ENCODE results near the gene CDH3. TPM values are rescaled to one million over a fixed set of nuclear protein-coding genes. Genes with fewer than 3 reads are reported as not detected.

The CDH3 gene
- total and polyA plus RNA-seq, 2 donors (not counting 1 experiment from before 2014, with no cell fraction given), result 0.14 TPM; not detected in 1

DNA sequence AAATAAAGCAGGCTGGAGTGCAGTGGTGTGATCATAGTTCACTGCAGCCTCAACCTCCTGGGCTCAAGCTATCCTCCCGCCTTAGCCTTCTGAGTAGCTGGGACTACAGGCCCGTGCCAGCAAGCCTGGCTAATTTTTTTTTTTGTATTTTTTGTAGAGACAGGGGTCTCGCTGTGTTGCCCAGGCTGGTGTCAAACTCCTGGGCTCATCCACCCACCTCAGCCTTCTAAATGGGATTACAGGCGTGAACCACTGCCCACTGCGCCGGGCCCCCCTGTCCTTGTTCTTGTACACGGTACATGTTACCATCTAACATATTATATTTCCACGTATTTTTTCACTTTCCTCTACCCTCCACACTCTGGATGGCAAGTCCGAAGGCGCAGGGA, 3.1 kb upstream of the CDH3 start:
- Histone ChIP-seq H3K4me1 (ENCODE audit: control insufficient read depth, extremely low read depth, insufficient read depth, low read length) (no peaks in the 10 kb centered on the region), H3K4me2 (ENCODE audit: extremely low read depth, insufficient read depth, low read length) (no peak overlapping the region), H3K36me3 (ENCODE audit: control insufficient read depth, insufficient read depth, low read length) (no peaks in the 10 kb centered on the region), H3K79me2 (ENCODE audit: control insufficient read depth, insufficient read depth, low read length) (no peaks in the 10 kb centered on the region), H3K27ac (ENCODE audit: insufficient read depth, low read length) (no peak overlapping the region), H4K20me1 (ENCODE audit: control insufficient read depth, extremely low read depth, insufficient read depth, low read length) (no peaks in the 10 kb centered on the region), H2AFZ (ENCODE audit: low read length) (no peak overlapping the region), H3K27me3 (ENCODE audit: control insufficient read depth, insufficient read depth, low read length) (peaks cover 20% of the 10 kb centered on the region), H3K4me3 (replicated peaks in 1 of 4; ENCODE audit: control extremely low read depth in 1 of 4, insufficient read depth in 1 of 4, low read depth in 3 of 4, low read length in 4 of 4) (no peak overlapping the region), H3K9ac (ENCODE audit: insufficient read depth, low read length) (no peak overlapping the region), H3K9me3 (ENCODE audit: control insufficient read depth, insufficient read depth, low read depth, low read length) (no peaks in the 10 kb centered on the region)
- no peak for TF ChIP-seq EZH2 (IDR thresholded peaks at IDR 0.05; ENCODE audit: low read length, missing control alignments)
- TF ChIP-seq, protein P1, sequence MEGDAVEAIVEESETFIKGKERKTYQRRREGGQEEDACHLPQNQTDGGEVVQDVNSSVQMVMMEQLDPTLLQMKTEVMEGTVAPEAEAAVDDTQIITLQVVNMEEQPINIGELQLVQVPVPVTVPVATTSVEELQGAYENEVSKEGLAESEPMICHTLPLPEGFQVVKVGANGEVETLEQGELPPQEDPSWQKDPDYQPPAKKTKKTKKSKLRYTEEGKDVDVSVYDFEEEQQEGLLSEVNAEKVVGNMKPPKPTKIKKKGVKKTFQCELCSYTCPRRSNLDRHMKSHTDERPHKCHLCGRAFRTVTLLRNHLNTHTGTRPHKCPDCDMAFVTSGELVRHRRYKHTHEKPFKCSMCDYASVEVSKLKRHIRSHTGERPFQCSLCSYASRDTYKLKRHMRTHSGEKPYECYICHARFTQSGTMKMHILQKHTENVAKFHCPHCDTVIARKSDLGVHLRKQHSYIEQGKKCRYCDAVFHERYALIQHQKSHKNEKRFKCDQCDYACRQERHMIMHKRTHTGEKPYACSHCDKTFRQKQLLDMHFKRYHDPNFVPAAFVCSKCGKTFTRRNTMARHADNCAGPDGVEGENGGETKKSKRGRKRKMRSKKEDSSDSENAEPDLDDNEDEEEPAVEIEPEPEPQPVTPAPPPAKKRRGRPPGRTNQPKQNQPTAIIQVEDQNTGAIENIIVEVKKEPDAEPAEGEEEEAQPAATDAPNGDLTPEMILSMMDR (conservative IDR thresholded peaks at IDR 0.05 in 1 of 2, IDR thresholded peaks at IDR 0.05 in 1 of 2; ENCODE audit: low read depth in 1 of 2, low read length in 2 of 2), result no peak
- DNase-seq (ENCODE audit: low read depth in 2 of 2), result no peak

DNA sequence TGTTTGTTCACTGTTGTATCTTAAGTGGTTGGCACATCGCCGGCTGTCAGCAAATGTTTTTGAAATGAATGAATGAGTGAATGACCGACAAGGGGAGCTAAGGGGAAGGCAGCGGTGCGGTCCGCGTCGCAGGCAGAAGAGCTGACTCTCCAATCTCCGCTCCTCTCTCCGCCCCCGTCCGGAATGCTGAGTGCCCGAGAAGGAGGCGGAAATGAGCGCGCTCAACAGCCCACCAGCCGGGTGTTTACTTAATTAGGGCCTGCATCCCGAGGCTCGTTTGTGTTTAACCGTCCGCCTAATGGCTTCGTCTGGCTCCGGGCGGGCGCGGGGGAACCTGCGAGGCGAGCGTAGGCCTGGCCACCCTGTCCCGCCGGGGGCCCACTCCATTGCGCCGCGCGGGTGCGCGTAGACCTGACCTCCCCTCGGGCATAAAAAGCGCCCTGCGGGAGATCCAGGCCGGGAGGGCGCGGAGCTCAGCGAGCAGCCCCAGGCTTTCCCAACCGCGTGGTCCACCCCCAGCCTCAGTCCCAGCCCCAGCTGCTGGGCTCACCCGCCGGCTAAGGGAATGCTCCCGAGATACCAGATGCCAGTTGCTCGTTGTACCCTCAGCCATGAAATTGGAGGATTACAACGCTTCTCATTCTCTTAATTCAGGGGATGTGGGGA, 2.5 kb upstream of the CDH3 start:
- Histone ChIP-seq H3K36me3 (ENCODE audit: control insufficient read depth, insufficient read depth, low read length) (no peaks in the 10 kb centered on the region), H3K9ac (ENCODE audit: insufficient read depth, low read length) (no peak overlapping the region), H3K27me3 (ENCODE audit: control insufficient read depth, insufficient read depth, low read length) (peaks cover 25% of the 10 kb centered on the region), H3K27ac (ENCODE audit: insufficient read depth, low read length) (no peak overlapping the region), H3K79me2 (ENCODE audit: control insufficient read depth, insufficient read depth, low read length) (no peaks in the 10 kb centered on the region), H3K4me1 (ENCODE audit: control insufficient read depth, extremely low read depth, insufficient read depth, low read length) (no peaks in the 10 kb centered on the region), H4K20me1 (ENCODE audit: control insufficient read depth, extremely low read depth, insufficient read depth, low read length) (no peaks in the 10 kb centered on the region), H3K4me2 (ENCODE audit: extremely low read depth, insufficient read depth, low read length) (peak overlapping the region; percentile 35), H2AFZ (ENCODE audit: low read length) (no peak overlapping the region), H3K9me3 (ENCODE audit: control insufficient read depth, insufficient read depth, low read depth, low read length) (no peaks in the 10 kb centered on the region), H3K4me3 (replicated peaks in 1 of 4; ENCODE audit: control extremely low read depth in 1 of 4, insufficient read depth in 1 of 4, low read depth in 3 of 4, low read length in 4 of 4) (peak overlapping the region in 1 of 4 experiments; percentile 4)
- DNase-seq (ENCODE audit: low read depth in 2 of 2), result peak in 1 of 2 donors; percentile 64
- TF ChIP-seq, protein P1 (conservative IDR thresholded peaks at IDR 0.05 in 1 of 2, IDR thresholded peaks at IDR 0.05 in 1 of 2; ENCODE audit: low read depth in 1 of 2, low read length in 2 of 2), result no peak
- no peak for TF ChIP-seq EZH2 (IDR thresholded peaks at IDR 0.05; ENCODE audit: low read length, missing control alignments)

DNA sequence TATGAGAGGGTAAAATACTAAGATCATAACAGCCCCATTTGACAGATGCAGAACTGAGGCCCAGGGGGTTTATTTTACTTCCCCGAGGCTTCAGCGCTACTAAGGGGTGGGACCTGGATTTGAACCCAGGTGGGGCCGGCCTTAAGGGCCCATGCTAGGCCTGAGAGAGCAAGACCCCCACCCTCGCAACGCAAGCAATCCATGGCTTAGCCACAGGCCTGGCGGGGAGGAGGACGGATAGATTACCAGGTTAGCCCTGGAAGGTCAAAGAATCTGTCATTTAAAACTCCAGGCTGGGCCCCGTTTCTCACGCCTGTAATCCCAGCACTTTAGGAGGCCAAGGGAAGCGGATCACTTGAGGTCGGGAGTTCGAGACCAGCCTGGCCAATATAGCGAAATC, 1.9 kb upstream of the CDH3 start:
- H3K4me3 ChIP-seq (replicated peaks in 1 of 4; ENCODE audit: control extremely low read depth in 1 of 4, insufficient read depth in 1 of 4, low read depth in 3 of 4, low read length in 4 of 4), result no peak overlapping the region
- H3K9ac ChIP-seq (ENCODE audit: insufficient read depth, low read length), result no peak overlapping the region
- H3K27me3 ChIP-seq (ENCODE audit: control insufficient read depth, insufficient read depth, low read length), result peaks cover 25% of the 10 kb centered on the region
- no peaks in the 10 kb centered on the region for H3K36me3 ChIP-seq (ENCODE audit: control insufficient read depth, insufficient read depth, low read length)
- H3K27ac ChIP-seq (ENCODE audit: insufficient read depth, low read length), result no peak overlapping the region
- H4K20me1 ChIP-seq (ENCODE audit: control insufficient read depth, extremely low read depth, insufficient read depth, low read length), result no peaks in the 10 kb centered on the region
- DNase-seq (ENCODE audit: low read depth in 2 of 2), result no peak
- no peak for TF ChIP-seq EZH2 (IDR thresholded peaks at IDR 0.05; ENCODE audit: low read length, missing control alignments)
- TF ChIP-seq, protein P1 (conservative IDR thresholded peaks at IDR 0.05 in 1 of 2, IDR thresholded peaks at IDR 0.05 in 1 of 2; ENCODE audit: low read depth in 1 of 2, low read length in 2 of 2), result no peak
- no peaks in the 10 kb centered on the region for H3K79me2 ChIP-seq (ENCODE audit: control insufficient read depth, insufficient read depth, low read length)
- H3K9me3 ChIP-seq (ENCODE audit: control insufficient read depth, insufficient read depth, low read depth, low read length), result no peaks in the 10 kb centered on the region
- H3K4me2 ChIP-seq (ENCODE audit: extremely low read depth, insufficient read depth, low read length), result no peak overlapping the region
- no peak overlapping the region for H2AFZ ChIP-seq (ENCODE audit: low read length)
- no peaks in the 10 kb centered on the region for H3K4me1 ChIP-seq (ENCODE audit: control insufficient read depth, extremely low read depth, insufficient read depth, low read length)
